Measurements from ENCODE around the gene HOXA7. TPM values are rescaled to one million over a fixed set of nuclear protein-coding genes. Genes with fewer than 3 reads are reported as not detected.

HOXA7 gene
- total and polyA plus RNA-seq, 2 experiments from 2014 or later: 0.24 TPM; not detected in 1

DNA sequence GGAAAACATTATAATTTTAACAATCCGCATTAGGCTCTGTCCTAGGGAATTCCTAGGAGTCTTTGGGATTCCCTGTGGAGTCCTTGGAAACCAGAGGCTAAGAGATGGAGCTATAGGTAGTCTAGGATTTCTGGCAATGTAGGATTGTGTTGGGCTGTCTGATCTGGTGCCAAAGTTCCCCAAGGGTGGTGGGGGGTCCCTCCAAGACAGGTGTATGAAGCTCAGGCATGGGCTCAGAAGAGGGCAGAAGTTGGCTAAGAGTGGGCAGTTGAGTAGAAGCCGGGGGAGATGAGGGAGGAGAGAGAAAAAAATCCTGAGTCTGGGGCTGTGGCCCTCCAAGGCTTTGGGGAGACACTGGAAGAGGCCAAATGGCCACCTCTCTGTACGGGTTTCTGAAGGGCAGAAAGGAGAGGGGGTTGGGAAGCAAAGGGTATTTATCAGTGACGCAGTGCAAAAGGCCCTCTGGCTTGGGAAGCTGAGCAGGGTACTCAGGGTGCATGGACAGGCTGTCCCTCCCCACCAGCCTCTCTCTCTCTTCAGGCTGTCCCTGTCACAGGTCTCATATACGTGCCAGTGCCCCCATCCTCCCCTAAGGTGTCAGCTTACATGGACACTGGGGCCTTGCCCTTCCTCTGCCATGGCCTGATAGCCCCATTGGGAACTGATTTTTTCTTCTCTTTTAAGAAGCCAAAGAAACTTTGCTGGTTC is 9.8 kb downstream of the HOXA7 start:
- Histone ChIP-seq H3K4me1 (ENCODE audit: insufficient read depth) (peaks cover 33% of the 10 kb centered on the region), H3K4me2 (no peak overlapping the region), H4K20me1 (replicated peaks; ENCODE audit: insufficient read depth) (peaks cover 42% of the 10 kb centered on the region), H3K27ac (ENCODE audit: low read depth) (no peak overlapping the region), H3K36me3 (ENCODE audit: insufficient read depth) (no peaks in the 10 kb centered on the region), H3K4me3 (no peak overlapping the region), H3K27me3 (ENCODE audit: insufficient read depth) (peaks cover 100% of the 10 kb centered on the region), H2AFZ (no peak overlapping the region), H3K9me2 (ENCODE audit: insufficient read depth) (no peaks in the 10 kb centered on the region), H3K79me2 (replicated peaks; ENCODE audit: insufficient read depth) (no peaks in the 10 kb centered on the region), H3F3A (replicated peaks; ENCODE audit: low read depth) (peaks cover 31% of the 10 kb centered on the region)
- TF ChIP-seq CREB1 (CRISPR knock-in tag; IDR thresholded peaks at IDR 0.05; ENCODE audit: low read depth): no peak
- no peak for TF ChIP-seq JUNB (IDR thresholded peaks at IDR 0.05; ENCODE audit: unreplicated experiment)
- no peak for TF ChIP-seq EZH2 (IDR thresholded peaks at IDR 0.05; ENCODE audit: low read depth, unreplicated experiment)
- TF ChIP-seq, protein P1, sequence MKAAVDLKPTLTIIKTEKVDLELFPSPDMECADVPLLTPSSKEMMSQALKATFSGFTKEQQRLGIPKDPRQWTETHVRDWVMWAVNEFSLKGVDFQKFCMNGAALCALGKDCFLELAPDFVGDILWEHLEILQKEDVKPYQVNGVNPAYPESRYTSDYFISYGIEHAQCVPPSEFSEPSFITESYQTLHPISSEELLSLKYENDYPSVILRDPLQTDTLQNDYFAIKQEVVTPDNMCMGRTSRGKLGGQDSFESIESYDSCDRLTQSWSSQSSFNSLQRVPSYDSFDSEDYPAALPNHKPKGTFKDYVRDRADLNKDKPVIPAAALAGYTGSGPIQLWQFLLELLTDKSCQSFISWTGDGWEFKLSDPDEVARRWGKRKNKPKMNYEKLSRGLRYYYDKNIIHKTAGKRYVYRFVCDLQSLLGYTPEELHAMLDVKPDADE (IDR thresholded peaks at IDR 0.05): no peak
- no peak for TF ChIP-seq NANOG (IDR thresholded peaks at IDR 0.05; ENCODE audit: borderline replicate concordance)
- no peak for TF ChIP-seq EZH2phosphoT487 (IDR thresholded peaks at IDR 0.05; ENCODE audit: unreplicated experiment)
- TF ChIP-seq, protein P2, sequence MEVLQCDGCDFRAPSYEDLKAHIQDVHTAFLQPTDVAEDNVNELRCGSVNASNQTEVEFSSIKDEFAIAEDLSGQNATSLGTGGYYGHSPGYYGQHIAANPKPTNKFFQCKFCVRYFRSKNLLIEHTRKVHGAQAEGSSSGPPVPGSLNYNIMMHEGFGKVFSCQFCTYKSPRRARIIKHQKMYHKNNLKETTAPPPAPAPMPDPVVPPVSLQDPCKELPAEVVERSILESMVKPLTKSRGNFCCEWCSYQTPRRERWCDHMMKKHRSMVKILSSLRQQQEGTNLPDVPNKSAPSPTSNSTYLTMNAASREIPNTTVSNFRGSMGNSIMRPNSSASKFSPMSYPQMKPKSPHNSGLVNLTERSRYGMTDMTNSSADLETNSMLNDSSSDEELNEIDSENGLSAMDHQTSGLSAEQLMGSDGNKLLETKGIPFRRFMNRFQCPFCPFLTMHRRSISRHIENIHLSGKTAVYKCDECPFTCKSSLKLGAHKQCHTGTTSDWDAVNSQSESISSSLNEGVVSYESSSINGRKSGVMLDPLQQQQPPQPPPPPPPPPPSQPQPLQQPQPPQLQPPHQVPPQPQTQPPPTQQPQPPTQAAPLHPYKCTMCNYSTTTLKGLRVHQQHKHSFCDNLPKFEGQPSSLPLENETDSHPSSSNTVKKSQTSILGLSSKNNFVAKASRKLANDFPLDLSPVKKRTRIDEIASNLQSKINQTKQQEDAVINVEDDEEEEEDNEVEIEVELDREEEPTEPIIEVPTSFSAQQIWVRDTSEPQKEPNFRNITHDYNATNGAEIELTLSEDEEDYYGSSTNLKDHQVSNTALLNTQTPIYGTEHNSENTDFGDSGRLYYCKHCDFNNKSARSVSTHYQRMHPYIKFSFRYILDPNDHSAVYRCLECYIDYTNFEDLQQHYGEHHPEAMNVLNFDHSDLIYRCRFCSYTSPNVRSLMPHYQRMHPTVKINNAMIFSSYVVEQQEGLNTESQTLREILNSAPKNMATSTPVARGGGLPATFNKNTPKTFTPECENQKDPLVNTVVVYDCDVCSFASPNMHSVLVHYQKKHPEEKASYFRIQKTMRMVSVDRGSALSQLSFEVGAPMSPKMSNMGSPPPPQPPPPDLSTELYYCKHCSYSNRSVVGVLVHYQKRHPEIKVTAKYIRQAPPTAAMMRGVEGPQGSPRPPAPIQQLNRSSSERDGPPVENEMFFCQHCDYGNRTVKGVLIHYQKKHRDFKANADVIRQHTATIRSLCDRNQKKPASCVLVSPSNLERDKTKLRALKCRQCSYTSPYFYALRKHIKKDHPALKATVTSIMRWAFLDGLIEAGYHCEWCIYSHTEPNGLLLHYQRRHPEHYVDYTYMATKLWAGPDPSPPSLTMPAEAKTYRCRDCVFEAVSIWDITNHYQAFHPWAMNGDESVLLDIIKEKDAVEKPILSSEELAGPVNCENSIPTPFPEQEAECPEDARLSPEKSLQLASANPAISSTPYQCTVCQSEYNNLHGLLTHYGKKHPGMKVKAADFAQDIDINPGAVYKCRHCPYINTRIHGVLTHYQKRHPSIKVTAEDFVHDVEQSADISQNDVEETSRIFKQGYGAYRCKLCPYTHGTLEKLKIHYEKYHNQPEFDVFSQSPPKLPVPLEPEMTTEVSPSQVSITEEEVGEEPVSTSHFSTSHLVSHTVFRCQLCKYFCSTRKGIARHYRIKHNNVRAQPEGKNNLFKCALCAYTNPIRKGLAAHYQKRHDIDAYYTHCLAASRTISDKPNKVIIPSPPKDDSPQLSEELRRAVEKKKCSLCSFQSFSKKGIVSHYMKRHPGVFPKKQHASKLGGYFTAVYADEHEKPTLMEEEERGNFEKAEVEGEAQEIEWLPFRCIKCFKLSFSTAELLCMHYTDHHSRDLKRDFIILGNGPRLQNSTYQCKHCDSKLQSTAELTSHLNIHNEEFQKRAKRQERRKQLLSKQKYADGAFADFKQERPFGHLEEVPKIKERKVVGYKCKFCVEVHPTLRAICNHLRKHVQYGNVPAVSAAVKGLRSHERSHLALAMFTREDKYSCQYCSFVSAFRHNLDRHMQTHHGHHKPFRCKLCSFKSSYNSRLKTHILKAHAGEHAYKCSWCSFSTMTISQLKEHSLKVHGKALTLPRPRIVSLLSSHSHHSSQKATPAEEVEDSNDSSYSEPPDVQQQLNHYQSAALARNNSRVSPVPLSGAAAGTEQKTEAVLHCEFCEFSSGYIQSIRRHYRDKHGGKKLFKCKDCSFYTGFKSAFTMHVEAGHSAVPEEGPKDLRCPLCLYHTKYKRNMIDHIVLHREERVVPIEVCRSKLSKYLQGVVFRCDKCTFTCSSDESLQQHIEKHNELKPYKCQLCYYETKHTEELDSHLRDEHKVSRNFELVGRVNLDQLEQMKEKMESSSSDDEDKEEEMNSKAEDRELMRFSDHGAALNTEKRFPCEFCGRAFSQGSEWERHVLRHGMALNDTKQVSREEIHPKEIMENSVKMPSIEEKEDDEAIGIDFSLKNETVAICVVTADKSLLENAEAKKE (CRISPR knock-in tag; IDR thresholded peaks at IDR 0.05): no peak
- TF ChIP-seq POLR2AphosphoS5 (IDR thresholded peaks at IDR 0.05; ENCODE audit: low read depth): no peak
- TF ChIP-seq, protein P3, sequence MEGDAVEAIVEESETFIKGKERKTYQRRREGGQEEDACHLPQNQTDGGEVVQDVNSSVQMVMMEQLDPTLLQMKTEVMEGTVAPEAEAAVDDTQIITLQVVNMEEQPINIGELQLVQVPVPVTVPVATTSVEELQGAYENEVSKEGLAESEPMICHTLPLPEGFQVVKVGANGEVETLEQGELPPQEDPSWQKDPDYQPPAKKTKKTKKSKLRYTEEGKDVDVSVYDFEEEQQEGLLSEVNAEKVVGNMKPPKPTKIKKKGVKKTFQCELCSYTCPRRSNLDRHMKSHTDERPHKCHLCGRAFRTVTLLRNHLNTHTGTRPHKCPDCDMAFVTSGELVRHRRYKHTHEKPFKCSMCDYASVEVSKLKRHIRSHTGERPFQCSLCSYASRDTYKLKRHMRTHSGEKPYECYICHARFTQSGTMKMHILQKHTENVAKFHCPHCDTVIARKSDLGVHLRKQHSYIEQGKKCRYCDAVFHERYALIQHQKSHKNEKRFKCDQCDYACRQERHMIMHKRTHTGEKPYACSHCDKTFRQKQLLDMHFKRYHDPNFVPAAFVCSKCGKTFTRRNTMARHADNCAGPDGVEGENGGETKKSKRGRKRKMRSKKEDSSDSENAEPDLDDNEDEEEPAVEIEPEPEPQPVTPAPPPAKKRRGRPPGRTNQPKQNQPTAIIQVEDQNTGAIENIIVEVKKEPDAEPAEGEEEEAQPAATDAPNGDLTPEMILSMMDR (conservative IDR thresholded peaks at IDR 0.05; ENCODE audit: low read depth in 2 of 2): no peak
- no peak for TF ChIP-seq REST (IDR thresholded peaks at IDR 0.05; ENCODE audit: unreplicated experiment)
- TF ChIP-seq ZNF114 (CRISPR knock-in tag; IDR thresholded peaks at IDR 0.05): no peak
- TF ChIP-seq ZNF331 (CRISPR knock-in tag; IDR thresholded peaks at IDR 0.05; ENCODE audit: low read depth): no peak
- TF ChIP-seq STAT1 (IDR thresholded peaks at IDR 0.05; ENCODE audit: unreplicated experiment): no peak
- no peaks in the 10 kb centered on the region; the same call in 2 of the 3 replicates for H3K36me3 Mint-ChIP-seq (ENCODE audit: low read depth)
- ATAC-seq: no peak
- no peak overlapping the region for H3K27ac Mint-ChIP-seq
- no peak overlapping the region for H3K4me3 Mint-ChIP-seq
- H3K9me3 Mint-ChIP-seq: peaks cover 28% of the 10 kb centered on the region
- peaks cover 27% of the 10 kb centered on the region for H3K4me1 Mint-ChIP-seq
- peak; percentile 8 for DNase-seq (ENCODE audit: low spot score)
- H3K27me3 Mint-ChIP-seq (ENCODE audit: insufficient read depth, low read depth, poor library complexity): peaks cover 100% of the 10 kb centered on the region

Data from GM23338 (cell line).